Natural killer cell (primary cell): ENCODE data around the gene TRPV2. TPM values are rescaled to one million over a fixed set of nuclear protein-coding genes. Genes with fewer than 3 reads are reported as not detected.

Experiments used
- ATAC-seq, 3 donors: fragments of 150-1000 bp in 2 of 3; fragments of 200-7000 bp in 1 of 3; cut with Tn5 transposase; 1 replicate in 1 of 3; 2 replicates in 2 of 3; pipeline ENCODE4 v1.10.0; 2021; ENCODE audit warnings: mild to moderate bottlenecking in 2 of 3, moderate library complexity in 2 of 3
- DNase-seq, 2 donors: peaks; one replicate each; pipeline versions ENCODE4 v3.0.0 to v3.0.0-alpha.2; 2013 to 2021; ENCODE audit warnings: mixed read lengths in 1 of 2
- H3K27ac ChIP-seq: one replicate; pipeline ENCODE4 v1.5.1; 2013; ENCODE audit warnings: mild to moderate bottlenecking, low read length
- H3K27me3 ChIP-seq: one replicate; pipeline ENCODE4 v1.6.1; 2013; ENCODE audit warnings: low read length; ENCODE audit not compliant: control insufficient read depth, insufficient read depth
- H3K36me3 ChIP-seq: one replicate; pipeline ENCODE4 v1.6.1; 2013; ENCODE audit warnings: low read length; ENCODE audit not compliant: control insufficient read depth, insufficient read depth
- H3K4me1 ChIP-seq: one replicate; pipeline ENCODE4 v1.6.1; 2013; ENCODE audit warnings: low read length; ENCODE audit not compliant: control insufficient read depth, insufficient read depth
- H3K4me3 ChIP-seq: one replicate; pipeline ENCODE4 v1.5.1; 2013; ENCODE audit warnings: low read length
- H3K9me3 ChIP-seq: one replicate; pipeline ENCODE4 v1.6.1; 2013; ENCODE audit warnings: low read length; ENCODE audit not compliant: control insufficient read depth, insufficient read depth
- H3K27ac Mint-ChIP-seq, 2 donors: one replicate each; pipeline ENCODE4 v1.8.0; 2022; ENCODE audit warnings: mild to moderate bottlenecking in 2 of 2, mixed read lengths in 2 of 2, moderate library complexity in 1 of 2
- H3K27me3 Mint-ChIP-seq, 2 donors: one replicate each; pipeline ENCODE4 v1.8.0; 2022; ENCODE audit warnings: low read depth in 2 of 2, mixed read lengths in 2 of 2
- H3K36me3 Mint-ChIP-seq: one replicate; pipeline ENCODE4 v1.8.0; 2022; ENCODE audit warnings: mixed read lengths
- H3K4me1 Mint-ChIP-seq, 2 donors: one replicate each; pipeline ENCODE4 v1.8.0; 2022; ENCODE audit warnings: mixed read lengths in 2 of 2
- H3K4me3 Mint-ChIP-seq: one replicate; pipeline ENCODE4 v1.8.0; 2022; ENCODE audit warnings: mild to moderate bottlenecking, moderate library complexity, mixed read lengths
- H3K9me3 Mint-ChIP-seq, 2 donors: one replicate each; pipeline ENCODE4 v1.8.0; 2022; ENCODE audit warnings: mixed read lengths in 2 of 2
- CTCF ChIP-seq: fragments of 200-600 bp; IDR thresholded peaks from one replicate; pipeline ENCODE4 v1.8.0; 2022; ENCODE audit warnings: antibody characterized with exemption
- WGBS: methylation state at CpG from one replicate; pipeline ENCODE4 v1.1.7; 2013; ENCODE audit warnings: missing lambda C conversion rate; ENCODE audit not compliant: insufficient coverage; 5-methylcytosine and 5-hydroxymethylcytosine counted together
- intact Hi-C: fragments of 100-400 bp; cut with micrococcal nuclease; formaldehyde crosslinking; loops from one replicate; pipeline ENCODE4 v1.14.2; 2022
- total RNA-seq, 4 donors: library from RNA; stranded (reverse); fragments of 120-200 nt in 1 of 4; gene quantifications; one replicate each; pipeline versions ENCODE4 v1.2.3 to v1.2.4, GENCODE V29; 2013 to 2022

Gene TRPV2
- total RNA-seq, 3 donors from 2014 or later (not counting 1 experiment from before 2014, with no cell fraction given), result 138 to 163 (median 147) TPM

DNA sequence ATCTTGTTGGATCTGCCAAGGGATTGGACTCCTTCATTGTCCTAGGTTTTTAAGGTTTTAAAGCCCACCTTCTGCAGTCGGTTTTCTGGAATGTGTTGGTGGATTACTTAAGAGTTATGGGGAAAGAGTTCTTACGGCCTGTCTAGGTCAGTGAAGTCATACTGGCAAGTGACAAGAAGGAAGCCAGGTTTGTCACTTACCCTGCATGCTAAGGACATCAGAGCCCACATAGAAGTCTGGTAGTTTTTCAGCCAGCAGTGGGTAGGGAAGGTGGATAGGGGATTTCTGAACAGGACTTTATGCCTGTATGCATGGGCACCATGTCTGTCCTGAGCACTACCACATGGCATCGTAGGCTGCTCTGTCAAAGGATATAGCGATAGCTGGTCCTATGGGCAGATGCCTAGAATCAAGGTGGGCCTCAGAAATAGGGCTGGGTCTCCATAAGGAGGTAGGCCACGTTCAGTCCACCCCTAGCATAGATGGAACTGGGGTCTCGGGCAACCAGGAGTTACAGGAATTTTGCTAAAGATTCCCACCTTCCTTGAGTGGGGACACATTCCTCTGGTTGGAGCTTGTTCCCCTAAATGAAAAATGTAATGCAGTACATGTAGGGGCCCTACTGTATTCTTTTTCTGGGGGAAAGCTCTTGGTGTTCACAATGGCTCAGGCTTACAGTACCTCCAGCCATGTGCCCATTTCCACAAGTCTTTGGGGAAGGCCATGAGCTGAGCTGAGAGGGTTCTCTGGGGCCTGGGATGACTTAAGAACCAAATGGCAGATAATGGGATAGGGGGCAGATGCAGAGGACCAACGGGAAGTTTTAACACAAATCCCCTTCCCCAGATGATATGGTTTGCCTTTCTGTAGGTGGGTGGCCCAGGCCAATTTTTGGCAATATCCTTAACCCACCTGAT is 27.5 kb downstream of the TRPV2 start:
- no peak overlapping the region for H3K4me3 ChIP-seq
- H3K4me1 Mint-ChIP-seq, result peaks cover 35 to 46% of the 10 kb centered on the region in 2 donors
- no peak overlapping the region for H3K4me3 Mint-ChIP-seq
- no peaks in the 10 kb centered on the region for H3K27me3 ChIP-seq
- intact Hi-C loops, result no loop called here
- no peaks in the 10 kb centered on the region for H3K36me3 Mint-ChIP-seq
- H3K27ac Mint-ChIP-seq, result peak overlapping the region; percentile 75 to 98
- H3K27ac ChIP-seq, result no peak overlapping the region
- DNase-seq, result no peak
- H3K36me3 ChIP-seq, result peaks cover 47% of the 10 kb centered on the region
- H3K9me3 ChIP-seq, result no peaks in the 10 kb centered on the region
- 87% methylated on average over 7 of the region's 7 CpGs for WGBS
- peaks cover 27% of the 10 kb centered on the region for H3K4me1 ChIP-seq
- no peaks in the 10 kb centered on the region for H3K27me3 Mint-ChIP-seq
- H3K9me3 Mint-ChIP-seq, result no peaks in the 10 kb centered on the region
- TF ChIP-seq CTCF, result no peak
- no peak for ATAC-seq

DNA sequence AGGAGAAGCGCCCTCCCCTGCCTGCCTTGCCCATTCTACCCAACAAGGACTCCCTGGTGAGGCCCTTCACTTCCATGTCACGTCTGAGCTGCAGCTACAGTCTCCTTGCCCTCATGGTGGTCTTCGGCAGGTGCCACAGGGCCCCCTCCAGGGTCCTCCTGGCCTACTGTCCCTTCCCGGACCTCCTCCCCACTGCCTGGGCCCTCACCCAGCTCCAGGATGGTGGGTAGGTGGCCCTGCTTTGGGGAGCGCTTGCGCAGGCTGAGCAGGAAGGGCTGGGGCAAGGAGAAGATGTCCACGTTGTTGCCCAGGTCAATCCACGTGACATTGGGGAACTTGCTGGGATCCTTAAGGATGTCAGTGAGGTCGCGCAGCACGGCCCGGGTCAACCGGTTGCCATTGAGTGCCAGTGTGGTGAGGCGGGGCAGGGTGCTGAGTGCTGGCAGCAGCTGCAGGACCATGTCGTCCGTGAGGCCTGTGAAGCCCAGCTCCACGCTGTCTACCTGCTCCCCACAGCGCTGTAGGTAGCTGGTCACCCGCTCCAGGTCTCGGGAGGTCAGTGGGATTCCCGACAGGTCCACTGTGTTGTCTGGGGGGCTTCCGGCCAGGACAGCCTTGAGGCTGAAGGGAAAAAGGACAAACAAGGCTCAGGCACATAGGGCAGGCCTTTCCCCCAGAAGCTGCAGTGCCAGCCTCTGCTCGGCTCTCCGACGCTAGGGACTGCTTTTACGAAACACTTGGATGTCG is 28.3 kb downstream of the TRPV2 start:
- H3K27me3 ChIP-seq, result no peaks in the 10 kb centered on the region
- no peak for TF ChIP-seq CTCF
- H3K27me3 Mint-ChIP-seq, result no peaks in the 10 kb centered on the region
- no peaks in the 10 kb centered on the region for H3K36me3 Mint-ChIP-seq
- no peak for DNase-seq
- ATAC-seq, result no peak
- H3K4me3 Mint-ChIP-seq, result no peak overlapping the region
- intact Hi-C loops, result no loop called here
- H3K4me3 ChIP-seq, result no peak overlapping the region
- 92% methylated on average over 27 of the region's 27 CpGs for WGBS
- no peak overlapping the region for H3K27ac ChIP-seq
- peaks cover 27 to 38% of the 10 kb centered on the region in 2 donors for H3K4me1 Mint-ChIP-seq
- peak overlapping the region in 1 of 2 donors; percentile 75 for H3K27ac Mint-ChIP-seq
- H3K9me3 Mint-ChIP-seq, result no peaks in the 10 kb centered on the region
- H3K4me1 ChIP-seq, result peaks cover 21% of the 10 kb centered on the region
- H3K36me3 ChIP-seq, result peaks cover 53% of the 10 kb centered on the region
- H3K9me3 ChIP-seq, result no peaks in the 10 kb centered on the region

DNA sequence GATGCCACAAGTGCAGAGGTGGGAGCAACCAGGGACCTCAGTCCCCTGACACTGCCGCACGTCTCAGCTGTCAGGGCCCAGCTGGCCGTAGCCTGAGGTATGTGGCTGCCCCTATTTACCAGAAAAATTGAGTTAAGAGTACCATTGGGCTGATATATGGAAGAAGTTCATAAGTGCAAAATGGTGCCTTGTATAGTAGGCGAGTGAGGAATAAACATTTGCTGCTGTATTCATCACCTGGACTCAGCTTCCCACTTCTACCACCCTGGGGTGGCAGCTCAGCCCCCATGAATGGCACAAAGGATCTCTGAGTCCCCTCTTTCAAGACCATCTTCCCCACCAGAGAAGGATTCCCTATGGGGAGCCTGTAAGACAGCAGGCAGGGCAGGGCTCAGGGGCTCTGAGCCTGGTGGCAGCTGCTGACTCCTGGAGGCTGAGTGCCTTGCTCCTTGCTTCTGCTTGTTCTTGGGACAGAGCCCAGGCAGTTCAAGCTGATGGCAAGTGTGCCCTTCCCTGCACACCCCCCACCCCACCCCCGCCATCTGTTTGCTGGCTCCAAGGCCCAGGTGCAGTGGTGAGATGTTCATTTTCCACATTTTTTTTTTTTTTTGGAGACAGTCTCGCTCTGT is 29.0 kb downstream of the TRPV2 start:
- TF ChIP-seq CTCF, result no peak
- H3K4me3 Mint-ChIP-seq, result no peak overlapping the region
- H3K27me3 Mint-ChIP-seq, result no peaks in the 10 kb centered on the region
- H3K36me3 ChIP-seq, result peaks cover 56% of the 10 kb centered on the region
- peaks cover 20 to 31% of the 10 kb centered on the region in 2 donors for H3K4me1 Mint-ChIP-seq
- H3K9me3 ChIP-seq, result no peaks in the 10 kb centered on the region
- H3K36me3 Mint-ChIP-seq, result no peaks in the 10 kb centered on the region
- no peak overlapping the region for H3K27ac ChIP-seq
- DNase-seq (no peak), ATAC-seq (no peak)
- peaks cover 19% of the 10 kb centered on the region for H3K4me1 ChIP-seq
- 97% methylated on average over 5 of the region's 6 CpGs for WGBS
- H3K9me3 Mint-ChIP-seq, result no peaks in the 10 kb centered on the region
- no peak overlapping the region for H3K4me3 ChIP-seq
- no peaks in the 10 kb centered on the region for H3K27me3 ChIP-seq
- intact Hi-C loops, result no loop called here
- no peak overlapping the region for H3K27ac Mint-ChIP-seq
